IMR-90 (cell line): ENCODE results near the gene HYAL1. TPM values are rescaled to one million over a fixed set of nuclear protein-coding genes. Genes with fewer than 3 reads are reported as not detected.

ENCODE experiments used
- ATAC-seq: fragments of 200-7000 bp; cut with Tn5 transposase; 2 replicates; pipeline ENCODE4 v1.9.1; 2020; ENCODE audit warnings: low read depth, mild to moderate bottlenecking, moderate library complexity
- BruUV-seq: library from RNA; stranded (reverse); fragments of 400-500 nt; replicated peaks from 2 replicates; lab custom pipeline; 2021; lab: Mats Ljungman, UMichigan
- CTCF ChIA-PET: fragments of 300-600 bp; formaldehyde crosslinking; extraction: SDS; loops from one replicate; lab custom pipeline; 2021; ENCODE audit warnings: antibody characterized with exemption; lab: Yijun Ruan, JAX
- POLR2A ChIA-PET: fragments of 300-600 bp; sonication (Branson Sonifier 250); formaldehyde crosslinking; loops from one replicate; lab custom pipeline; 2022; ENCODE audit warnings: antibody characterized with exemption; ENCODE audit not compliant: unreplicated experiment; lab: Charles Lee
- DNase-seq: peaks from one replicate; pipeline ENCODE4 v3.0.0; 2013
- H2AFZ ChIP-seq: replicated peaks from 2 replicates; pipeline ENCODE3; 2013; ENCODE audit warnings: low read length, mild to moderate bottlenecking; ENCODE audit not compliant: poor library complexity
- H2AK5ac ChIP-seq: 2 replicates; pipeline ENCODE4 v1.6.1; 2013; ENCODE audit warnings: low read depth, low read length, inconsistent platforms
- H2AK9ac ChIP-seq: replicated peaks from 2 replicates; pipeline ENCODE3; 2013; ENCODE audit warnings: mild to moderate bottlenecking, low read depth, low read length, moderate library complexity; ENCODE audit not compliant: poor library complexity
- H2BK120ac ChIP-seq: 2 replicates; pipeline ENCODE4 v1.6.1; 2013; ENCODE audit warnings: low read depth, low read length, inconsistent platforms
- H2BK15ac ChIP-seq: 3 replicates; pipeline ENCODE4 v1.6.1; 2013; ENCODE audit warnings: low read depth, low read length, inconsistent platforms
- H2BK20ac ChIP-seq: 2 replicates; pipeline ENCODE4 v1.6.1; 2013; ENCODE audit warnings: low read depth, mild to moderate bottlenecking, inconsistent platforms, low read length, moderate library complexity
- H2BK5ac ChIP-seq: 2 replicates; pipeline ENCODE4 v1.6.1; 2013; ENCODE audit warnings: mild to moderate bottlenecking, low read depth, low read length, inconsistent platforms; ENCODE audit not compliant: poor library complexity, severe bottlenecking
- H3K14ac ChIP-seq: replicated peaks from 2 replicates; pipeline ENCODE4 v1.6.1; 2013; ENCODE audit warnings: low read depth, low read length, inconsistent platforms
- H3K18ac ChIP-seq: 2 replicates; pipeline ENCODE4 v1.6.1; 2013; ENCODE audit warnings: low read depth, low read length, control low read depth
- H3K23ac ChIP-seq: 2 replicates; pipeline ENCODE4 v1.6.1; 2013; ENCODE audit warnings: low read depth, low read length, inconsistent platforms
- H3K27ac ChIP-seq: 2 replicates; pipeline ENCODE4 v1.5.1; 2013; ENCODE audit warnings: mild to moderate bottlenecking, control low read depth, low read length; ENCODE audit not compliant: insufficient read depth
- H3K27me3 ChIP-seq: 2 replicates; pipeline ENCODE4 v1.6.1; 2013; ENCODE audit warnings: low read length; ENCODE audit not compliant: control insufficient read depth, insufficient read depth
- H3K36me3 ChIP-seq: 2 replicates; pipeline ENCODE4 v1.6.1; 2013; ENCODE audit warnings: low read length, mixed read lengths; ENCODE audit not compliant: control insufficient read depth, insufficient read depth
- H3K4ac ChIP-seq: 2 replicates; pipeline ENCODE4 v1.6.1; 2013; ENCODE audit warnings: low read depth, low read length, inconsistent platforms
- H3K4me1 ChIP-seq: 2 replicates; pipeline ENCODE4 v1.6.1; 2013; ENCODE audit warnings: low read length, mixed read lengths; ENCODE audit not compliant: control insufficient read depth, insufficient read depth
- H3K4me2 ChIP-seq: 2 replicates; pipeline ENCODE4 v1.6.1; 2013; ENCODE audit warnings: low read depth, mild to moderate bottlenecking, control low read depth, low read length, moderate library complexity
- H3K4me3 ChIP-seq: 2 replicates; pipeline ENCODE4 v1.5.1; 2013; ENCODE audit warnings: low read depth, mild to moderate bottlenecking, control low read depth, low read length, moderate library complexity; ENCODE audit not compliant: insufficient read depth
- H3K56ac ChIP-seq: 2 replicates; pipeline ENCODE4 v1.6.1; 2013; ENCODE audit warnings: low read length, inconsistent platforms; ENCODE audit not compliant: insufficient read depth; ENCODE audit errors: extremely low read depth
- H3K79me1 ChIP-seq, 2 experiments: 2 replicates each; pipeline ENCODE4 v1.6.1; 2013; ENCODE audit warnings: low read length in 2 of 2, inconsistent platforms in 1 of 2, low read depth in 1 of 2
- H3K9ac ChIP-seq: 2 replicates; pipeline ENCODE4 v1.6.1; 2013; ENCODE audit warnings: low read depth, low read length, control low read depth
- H3K9me1 ChIP-seq: 2 replicates; pipeline ENCODE4 v1.6.1; 2013; ENCODE audit warnings: low read length, inconsistent platforms; ENCODE audit not compliant: insufficient read depth
- H3K9me3 ChIP-seq: 2 replicates; pipeline ENCODE4 v1.6.1; 2013; ENCODE audit warnings: low read length; ENCODE audit not compliant: control insufficient read depth, insufficient read depth
- H4K20me1 ChIP-seq: 2 replicates; pipeline ENCODE4 v1.6.1; 2013; ENCODE audit warnings: low read length, inconsistent platforms; ENCODE audit not compliant: insufficient read depth
- H4K5ac ChIP-seq: 2 replicates; pipeline ENCODE4 v1.6.1; 2013; ENCODE audit warnings: mild to moderate bottlenecking, low read depth, low read length, control low read depth
- H4K8ac ChIP-seq, 2 experiments: 2 replicates each; pipeline ENCODE4 v1.6.1; 2013; ENCODE audit warnings: low read depth in 2 of 2, low read length in 2 of 2, control low read depth in 1 of 2, inconsistent platforms in 1 of 2
- H4K91ac ChIP-seq: 2 replicates; pipeline ENCODE4 v1.6.1; 2013; ENCODE audit warnings: low read depth, low read length, inconsistent platforms; ENCODE audit not compliant: insufficient read depth
- CEBPB ChIP-seq: IDR thresholded peaks from 2 replicates; pipeline ENCODE4 v1.6.1; 2012; ENCODE audit warnings: low read depth, low read length, improper control_type of control experiment
- ELK1 ChIP-seq: fragments of 150-350 bp; IDR thresholded peaks from 2 replicates; pipeline ENCODE4 v1.6.1; 2016; ENCODE audit warnings: low read depth, mild to moderate bottlenecking, low read length, moderate library complexity, borderline replicate concordance
- FOS ChIP-seq: fragments of 150-350 bp; IDR thresholded peaks from 2 replicates; pipeline ENCODE4 v1.6.1; 2016; ENCODE audit warnings: low read depth, low read length
- MXI1 ChIP-seq: IDR thresholded peaks from 2 replicates; pipeline ENCODE4 v1.6.1; 2012; ENCODE audit warnings: low read depth, mild to moderate bottlenecking, low read length, moderate library complexity, borderline replicate concordance
- NFE2L2 ChIP-seq: fragments of 150-350 bp; IDR thresholded peaks from 2 replicates; pipeline ENCODE4 v1.6.1; 2016; ENCODE audit warnings: low read depth, mild to moderate bottlenecking, low read length
- RAD21 ChIP-seq: IDR thresholded peaks from 2 replicates; pipeline ENCODE4 v1.6.1; 2012; ENCODE audit warnings: low read length, improper control_type of control experiment
- RCOR1 ChIP-seq: IDR thresholded peaks from 2 replicates; pipeline ENCODE4 v1.6.1; 2012; ENCODE audit warnings: mild to moderate bottlenecking, low read length, improper control_type of control experiment; ENCODE audit not compliant: insufficient replicate concordance
- SMC3 ChIP-seq: fragments of 150-350 bp; IDR thresholded peaks from 2 replicates; pipeline ENCODE4 v1.6.1; 2016; ENCODE audit warnings: low read depth, mild to moderate bottlenecking, antibody characterized with exemption, low read length, moderate library complexity
- USF2 ChIP-seq: fragments of 150-350 bp; IDR thresholded peaks from 2 replicates; pipeline ENCODE4 v1.6.1; 2017; ENCODE audit warnings: mild to moderate bottlenecking, antibody characterized with exemption, low read length, low read depth
- WGBS, 2 experiments: methylation state at CpG; one replicate each; pipeline versions ENCODE4 v1.1.5 to v1.1.7; 2013; ENCODE audit warnings: missing lambda C conversion rate in 2 of 2; ENCODE audit not compliant: insufficient read length in 1 of 2; ENCODE audit errors: extremely low coverage in 2 of 2; 5-methylcytosine and 5-hydroxymethylcytosine counted together
- dilution Hi-C: fragments of 300-500 bp; cut with HindIII; formaldehyde crosslinking; loops from one replicate; pipeline ENCODE4 v1.14.3; 2018; ENCODE audit warnings: low sequenced_read_pairs; ENCODE audit not compliant: unreplicated experiment
- in situ Hi-C: fragments of 300-500 bp; cut with MboI; formaldehyde crosslinking; loops from 3 replicates; pipeline ENCODE4 v1.14.3; 2019; ENCODE audit warnings: low sequenced_read_pairs, inconsistent platforms, mixed read lengths
- intact Hi-C: fragments of 100-400 bp; cut with micrococcal nuclease; formaldehyde crosslinking; loops from 2 replicates; pipeline ENCODE4 v1.10.0; 2022
- polyA plus RNA-seq, 3 experiments: library from polyadenylated mRNA; depleted of rRNA; stranded (reverse); fragments of >200 nt; gene quantifications; 2 replicates each; pipeline ENCODE4 v1.2.3, GENCODE V29; 2012; ENCODE audit warnings: low replicate concordance in 1 of 3
- total RNA-seq: library from RNA; depleted of rRNA; stranded (reverse); fragments of >200 nt; gene quantifications from 2 replicates; pipeline ENCODE4 v1.2.3, GENCODE V29; 2012

HYAL1 gene
- total and polyA plus RNA-seq, 2 of the 4 experiments (the other 2 are of a cell fraction), result 0.32 to 0.36 TPM

DNA sequence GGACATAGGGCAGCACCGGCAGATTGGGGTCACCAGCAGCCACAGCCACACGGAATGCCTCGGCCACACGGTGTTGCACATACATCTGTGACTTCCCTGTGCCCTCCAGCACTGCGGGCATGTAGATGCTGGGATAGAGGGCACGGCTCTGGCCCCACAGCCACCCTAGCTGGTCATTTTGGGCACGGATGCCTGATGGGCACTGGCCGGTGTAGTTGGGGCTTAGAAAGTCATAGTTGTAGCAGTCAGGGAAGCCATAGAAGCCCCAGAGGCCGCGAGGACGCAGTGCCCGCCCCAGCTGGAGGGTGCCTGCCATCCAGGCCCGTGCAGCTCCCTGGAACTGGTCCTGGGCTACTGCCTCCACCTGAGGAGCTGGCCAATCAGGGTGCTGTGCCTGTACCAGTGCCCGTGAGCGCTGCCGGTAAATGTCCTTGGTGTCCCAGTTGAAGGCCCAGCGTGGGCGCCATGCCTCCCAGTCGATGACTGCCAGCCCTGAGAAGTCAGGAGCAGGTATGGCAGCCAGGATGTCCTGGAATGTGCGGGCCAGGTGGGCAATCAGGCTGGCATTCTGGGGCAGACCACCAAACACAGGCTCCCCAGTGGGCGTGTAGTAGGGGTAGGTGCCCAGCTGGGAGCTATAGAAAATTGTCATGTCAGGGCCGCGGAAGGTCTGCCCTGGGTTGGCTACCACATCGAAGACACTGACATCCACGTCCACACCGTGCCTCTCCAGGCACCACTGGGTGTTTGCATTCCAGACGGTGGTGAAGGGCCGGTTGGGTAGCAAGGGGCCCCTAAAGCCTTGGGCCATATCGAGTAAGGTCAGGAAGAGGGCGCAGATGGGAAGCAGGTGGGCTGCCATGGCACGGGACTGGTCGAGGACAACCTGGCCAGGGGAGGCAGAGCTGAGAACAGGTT is 1.0 kb downstream of the HYAL1 start (continued):
- TF ChIP-seq USF2, result no peak

DNA sequence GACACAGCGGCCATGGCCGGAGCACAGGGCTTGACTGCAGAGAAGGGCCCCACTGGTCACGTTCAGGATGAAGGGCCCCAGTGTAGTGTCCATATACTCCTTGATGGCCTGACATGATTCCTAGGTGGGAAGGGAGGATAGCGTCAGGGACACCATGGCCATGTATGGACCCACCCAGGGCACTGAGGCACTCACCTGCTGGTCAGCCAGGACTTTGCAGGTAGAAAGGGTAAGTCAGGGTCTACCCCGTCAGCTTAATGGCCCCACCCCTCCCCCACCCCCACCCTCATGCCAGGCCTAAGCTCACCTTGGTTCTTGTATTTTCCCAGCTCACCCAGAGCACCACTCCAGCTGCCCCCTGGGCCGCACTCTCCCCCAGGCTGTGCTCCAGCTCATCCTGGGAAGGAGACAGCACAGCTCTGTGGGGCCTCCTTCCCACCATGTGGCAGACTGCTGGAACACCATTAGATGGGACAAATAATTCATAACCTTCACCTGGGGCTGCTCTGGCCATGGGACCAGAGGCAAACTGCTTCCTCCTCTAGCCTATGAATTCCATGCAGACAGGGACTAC is 2.6 kb downstream of the HYAL1 start:
- Histone ChIP-seq H4K8ac (no peak overlapping the region; a peak in 1 of 4 replicates), H2BK20ac (no peak overlapping the region), H4K20me1 (no peaks in the 10 kb centered on the region), H3K4me1 (peaks cover 13% of the 10 kb centered on the region), H3K23ac (no peak overlapping the region), H3K4me3 (no peak overlapping the region), H3K14ac (no peak overlapping the region), H3K9me1 (peaks cover 21% of the 10 kb centered on the region), H3K27me3 (no peaks in the 10 kb centered on the region), H2BK5ac (peak overlapping the region; percentile 61), H2AFZ (peak overlapping the region; percentile 95), H3K79me1 (peaks cover 13 to 31% of the 10 kb centered on the region in 2 experiments), H3K56ac (no peak overlapping the region), H3K18ac (no peak overlapping the region), H3K27ac (no peak overlapping the region), H2AK5ac (0 out of 2 replicates have a peak overlapping the region, but pooled peaks have one; percentile 9), H2BK15ac (no peak overlapping the region), H3K36me3 (no peaks in the 10 kb centered on the region), H3K9me3 (no peaks in the 10 kb centered on the region), H3K9ac (no peak overlapping the region), H4K91ac (no peak overlapping the region), H2AK9ac (peak overlapping the region; percentile 90), H3K4me2 (no peak overlapping the region), H3K4ac (no peak overlapping the region), H4K5ac (no peak overlapping the region), H2BK120ac (no peak overlapping the region)
- ChIA-PET CTCF (no interaction called here), POLR2A (no interaction called here)
- ATAC-seq (no peak), DNase-seq (no peak)
- dilution Hi-C loops (no loop called here), in situ Hi-C loops (no loop called here), intact Hi-C loops (no loop called here)
- WGBS, 2 experiments, result 75% methylated on average over 4 of the region's 6 CpGs; no CpG with 5 or more reads in 1 of the 2 experiments
- BruUV-seq, result no TSS peak
- TF ChIP-seq FOS, result no peak
- no peak for TF ChIP-seq USF2
- no peak for TF ChIP-seq ELK1
- no peak for TF ChIP-seq SMC3
- no peak for TF ChIP-seq RAD21
- TF ChIP-seq CEBPB, result no peak
- TF ChIP-seq RCOR1, result no peak
- TF ChIP-seq NFE2L2, result no peak
- no peak for TF ChIP-seq MXI1
